SKM-1 (cell line): ENCODE data around the gene KIF26A.

Experiments used
- DNase-seq: peaks from one replicate; lab custom pipeline; 2025; ENCODE audit not compliant: unreplicated experiment; lab: John Stamatoyannopoulos, UW

Gene KIF26A

GRCh38 chr14:104175041-104175440, 36.7 kb downstream of the KIF26A start:
- no peak for DNase-seq

DNA sequence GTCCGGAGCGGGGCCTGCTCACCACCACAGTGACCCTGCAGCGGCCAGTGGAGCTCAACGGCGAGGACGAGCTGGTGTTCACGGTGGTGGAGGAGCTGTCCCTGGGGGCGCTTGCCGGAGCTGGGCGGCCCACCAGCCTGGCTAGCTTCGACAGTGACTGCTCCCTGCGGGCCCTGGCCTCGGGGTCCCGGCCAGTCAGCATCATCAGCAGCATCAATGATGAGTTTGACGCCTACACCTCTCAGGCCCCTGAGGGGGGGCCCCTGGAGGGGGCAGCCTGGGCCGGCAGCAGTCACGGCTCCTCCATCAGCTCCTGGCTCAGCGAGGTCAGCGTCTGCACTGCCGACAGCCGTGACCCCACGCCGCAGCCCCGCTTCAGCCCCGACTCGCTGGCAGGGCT, 37.4 kb downstream of the KIF26A start:
- no peak for DNase-seq

DNA sequence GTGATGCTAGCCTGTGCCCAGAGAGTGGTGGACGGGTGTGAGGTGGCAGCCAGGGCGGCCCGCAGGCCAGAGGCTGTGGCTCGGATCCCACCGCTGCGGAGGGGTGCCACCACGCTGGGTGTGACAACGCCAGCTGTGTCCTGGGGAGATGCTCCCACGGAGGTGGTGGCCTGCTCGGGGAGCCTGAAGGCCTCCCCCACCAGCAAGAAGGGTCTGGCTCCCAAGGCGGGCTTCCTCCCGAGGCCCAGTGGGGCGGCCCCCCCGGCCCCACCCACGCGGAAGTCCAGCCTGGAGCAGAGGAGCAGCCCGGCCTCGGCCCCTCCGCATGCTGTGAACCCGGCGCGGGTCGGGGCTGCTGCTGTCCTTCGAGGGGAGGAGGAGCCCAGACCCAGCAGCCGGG, 38.2 kb downstream of the KIF26A start:
- no peak for DNase-seq

GRCh38 chr14:104177411-104177810, 39.0 kb downstream of the KIF26A start:
- DNase-seq = no peak

- no peak for DNase-seq
Observed at GRCh38 chr14:104178279-104178678, 39.9 kb downstream of the KIF26A start.

DNA sequence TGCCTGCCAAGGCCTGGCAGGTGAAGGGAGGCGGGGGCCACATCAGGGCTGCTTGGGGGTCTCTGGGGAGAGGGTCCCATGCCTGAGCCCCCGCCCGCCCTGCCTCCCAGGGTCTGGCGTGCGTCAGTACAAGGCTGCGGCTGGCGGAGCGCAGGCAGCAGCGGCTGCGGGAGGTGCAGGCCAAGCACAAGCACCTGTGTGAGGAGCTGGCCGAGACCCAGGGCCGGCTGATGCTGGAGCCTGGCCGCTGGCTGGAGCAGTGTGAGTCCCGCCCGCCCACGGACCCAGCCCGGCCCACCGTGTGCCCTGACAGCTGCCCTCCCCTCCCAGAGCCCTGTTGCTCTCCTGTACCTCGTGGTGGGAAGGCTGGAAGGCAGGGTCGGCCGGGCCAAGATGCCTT, 40.7 kb downstream of the KIF26A start:
- DNase-seq = no peak

GRCh38 chr14:104179564-104180129, 41.3 kb downstream of the KIF26A start:
- DNase-seq = no peak

GRCh38 chr14:104180561-104181165, 42.3 kb downstream of the KIF26A start:
- DNase-seq = no peak

DNA sequence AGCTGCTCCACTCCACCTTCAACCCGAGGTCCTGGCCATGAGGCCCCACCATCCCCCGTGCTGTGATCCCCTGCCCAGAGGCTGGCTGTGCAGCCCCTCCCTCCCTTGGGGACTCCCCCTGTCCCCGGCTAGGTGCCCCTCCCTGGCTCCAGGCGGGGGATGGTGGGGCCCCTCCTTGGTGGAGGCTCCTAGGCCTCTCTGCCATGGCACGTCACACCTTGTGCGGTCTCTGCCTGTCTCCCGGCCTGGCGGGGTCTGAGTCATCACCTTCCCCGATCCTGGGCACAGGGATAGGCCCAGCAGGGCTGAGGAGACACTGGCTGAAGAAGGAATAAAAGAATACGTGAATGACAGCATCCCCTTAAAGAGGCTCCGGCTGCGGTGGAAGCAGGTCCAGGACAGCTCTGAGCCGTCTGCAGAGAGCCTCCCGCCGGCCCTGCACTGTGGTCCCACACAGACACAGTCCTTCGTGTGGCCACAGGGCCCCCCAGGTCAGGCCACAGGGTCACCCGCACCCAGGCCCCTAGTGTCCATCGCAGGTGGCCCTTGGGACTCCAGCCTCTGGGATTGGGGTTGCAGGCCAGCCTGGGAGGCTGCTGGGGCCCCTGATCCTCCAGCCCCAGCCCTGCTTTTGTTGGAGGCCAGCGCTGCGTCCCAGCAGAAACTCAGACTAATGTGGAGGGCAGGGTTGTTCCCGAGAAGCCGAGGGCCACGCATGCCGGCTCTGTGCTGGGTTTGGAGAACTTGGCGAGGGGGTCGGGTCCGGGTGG, 43.6 kb downstream of the KIF26A start:
- DNase-seq = no peak

- DNase-seq = no peak
Observed at GRCh38 chr14:104182857-104183425, 44.6 kb downstream of the KIF26A start.

- DNase-seq = no peak
Observed at GRCh38 chr14:104183796-104184195, 45.4 kb downstream of the KIF26A start.

GRCh38 chr14:104184506-104184905, 46.1 kb downstream of the KIF26A start:
- no peak for DNase-seq

- no peak for DNase-seq
Observed at GRCh38 chr14:104184911-104185499, 46.6 kb downstream of the KIF26A start.

DNA sequence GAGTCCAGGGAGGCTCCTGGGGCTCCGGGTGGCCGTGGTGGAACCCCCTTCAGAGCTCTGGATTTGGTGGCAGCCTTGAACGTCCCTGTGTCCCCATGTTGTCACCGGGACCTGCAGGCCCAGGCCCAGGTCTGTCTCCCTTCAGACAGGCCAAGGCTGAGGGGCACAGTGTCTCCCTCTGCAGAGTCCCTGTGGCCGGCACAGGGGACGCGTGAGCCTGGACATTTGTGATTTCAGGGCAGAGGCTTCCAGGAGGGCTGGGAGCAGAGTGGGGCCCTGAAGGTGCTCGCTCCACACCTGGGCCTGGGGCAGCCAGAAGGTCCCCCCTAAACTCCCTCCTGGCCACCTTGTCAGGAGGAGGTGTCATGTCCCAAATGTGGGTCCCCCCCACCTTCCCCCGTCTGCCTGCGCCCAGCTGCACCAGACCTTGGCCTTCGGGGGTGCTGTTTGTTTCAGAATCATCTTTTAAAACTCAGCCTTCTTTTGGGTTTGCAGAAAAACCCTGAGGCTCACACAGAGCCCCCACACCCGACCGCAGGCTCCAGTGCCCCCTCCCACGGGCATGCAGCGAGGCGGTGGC, 47.6 kb downstream of the KIF26A start:
- DNase-seq = no peak

DNA sequence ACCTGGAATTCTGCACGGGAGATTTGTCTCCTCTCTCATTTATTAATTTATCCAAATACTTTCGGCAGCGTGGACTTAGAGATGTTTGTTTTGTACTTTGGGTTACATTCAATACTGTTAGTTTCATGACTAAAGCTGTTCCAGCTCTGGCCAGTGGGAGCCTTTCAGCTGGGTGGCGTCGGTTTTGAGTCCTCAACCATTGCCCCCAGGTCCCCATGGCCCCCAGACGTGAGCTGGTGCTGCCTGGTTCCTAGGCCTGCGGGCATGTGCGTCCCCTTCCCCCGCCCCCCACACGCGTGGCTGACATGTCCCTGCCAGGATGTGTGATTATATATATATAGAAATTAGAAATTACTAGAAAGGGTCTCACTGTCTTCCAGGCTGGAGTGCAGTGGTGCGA, 48.2 kb downstream of the KIF26A start:
- DNase-seq = no peak

GRCh38 chr14:104187121-104187889, 48.9 kb downstream of the KIF26A start:
- no peak for DNase-seq

- DNase-seq = no peak
Observed at GRCh38 chr14:104187931-104188726, 49.7 kb downstream of the KIF26A start.

DNA sequence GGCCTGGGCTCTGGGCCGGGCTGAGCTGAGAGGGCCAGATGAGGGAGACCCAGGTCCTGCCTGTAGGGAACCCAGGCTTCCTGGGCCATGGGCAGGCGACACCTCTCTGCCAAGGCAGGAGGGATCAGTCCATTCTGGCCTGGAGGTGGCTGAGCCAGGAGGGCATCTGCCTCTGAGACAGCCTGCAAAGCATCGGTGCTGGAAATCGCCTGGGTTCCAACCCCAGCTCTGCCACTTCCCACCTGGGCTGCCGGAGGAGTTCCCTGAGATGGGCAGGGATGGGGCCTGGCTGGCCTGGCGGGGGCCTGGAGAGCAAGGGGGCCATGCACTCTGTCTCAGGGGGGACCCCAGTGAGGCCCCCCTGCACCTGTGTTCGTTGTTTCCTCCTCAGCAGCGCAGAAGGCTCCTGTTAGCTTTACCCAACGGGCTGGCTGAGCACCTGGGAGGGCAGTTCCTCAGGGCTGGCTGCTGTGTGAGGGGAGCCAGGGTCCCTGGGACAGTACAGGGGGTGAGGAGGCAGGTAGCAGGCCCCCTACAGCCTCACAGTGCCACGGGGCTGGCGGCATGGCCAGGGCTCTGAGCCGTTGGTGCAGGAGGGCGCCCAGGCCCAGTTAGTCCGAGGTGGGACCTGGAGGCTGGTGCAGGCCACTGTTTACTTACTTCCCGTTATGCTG, 50.5 kb downstream of the KIF26A start:
- no peak for DNase-seq

- DNase-seq = no peak
Observed at GRCh38 chr14:104189629-104190335, 51.4 kb downstream of the KIF26A start.
